HUES48 (cell line): Measurements from ENCODE around the gene KIF23.

ENCODE experiments used
- H3K27ac ChIP-seq: one replicate; pipeline ENCODE4 v1.7.0; 2013; ENCODE audit warnings: low read depth, low read length, inconsistent platforms
- H3K27me3 ChIP-seq: 2 replicates; pipeline ENCODE4 v1.6.1; 2013; ENCODE audit warnings: mild to moderate bottlenecking, low read length; ENCODE audit not compliant: control insufficient read depth, insufficient read depth
- H3K36me3 ChIP-seq: 2 replicates; pipeline ENCODE4 v1.6.1; 2013; ENCODE audit warnings: low read length; ENCODE audit not compliant: control insufficient read depth, insufficient read depth
- H3K4me1 ChIP-seq: 2 replicates; pipeline ENCODE4 v1.6.1; 2013; ENCODE audit warnings: mild to moderate bottlenecking, low read length; ENCODE audit not compliant: control insufficient read depth, insufficient read depth
- H3K4me3 ChIP-seq: 2 replicates; pipeline ENCODE4 v1.5.1; 2013; ENCODE audit warnings: mild to moderate bottlenecking, low read depth, low read length
- H3K9ac ChIP-seq: 2 replicates; pipeline ENCODE4 v1.6.1; 2013; ENCODE audit warnings: mild to moderate bottlenecking, low read depth, low read length, moderate library complexity
- H3K9me3 ChIP-seq: 2 replicates; pipeline ENCODE4 v1.6.1; 2013; ENCODE audit warnings: low read length; ENCODE audit not compliant: control insufficient read depth, insufficient read depth

KIF23 gene

GRCh38 chr15:69497076-69497475 is 82.9 kb downstream of the KIF23 start:
- Histone ChIP-seq H3K9ac (no peak overlapping the region), H3K4me1 (no peaks in the 10 kb centered on the region), H3K9me3 (no peaks in the 10 kb centered on the region), H3K27me3 (no peaks in the 10 kb centered on the region), H3K27ac (no peak overlapping the region), H3K36me3 (no peaks in the 10 kb centered on the region), H3K4me3 (no peak overlapping the region)

GRCh38 chr15:69497667-69498066 is 83.5 kb downstream of the KIF23 start:
- H3K9ac ChIP-seq: no peak overlapping the region
- H3K4me3 ChIP-seq: no peak overlapping the region
- no peaks in the 10 kb centered on the region for H3K9me3 ChIP-seq
- no peaks in the 10 kb centered on the region for H3K4me1 ChIP-seq
- H3K36me3 ChIP-seq: no peaks in the 10 kb centered on the region
- no peak overlapping the region for H3K27ac ChIP-seq
- no peaks in the 10 kb centered on the region for H3K27me3 ChIP-seq
